K562 (cell line): ENCODE data around the gene ANKRD44. TPM values are rescaled to one million over a fixed set of nuclear protein-coding genes. Genes with fewer than 3 reads are reported as not detected.

Experiments
- ATAC-seq: fragments of 200-7000 bp; cut with Tn5 transposase; 3 replicates; pipeline ENCODE4 v1.9.1; 2020; ENCODE audit warnings: moderate library complexity
- BruUV-seq: library from RNA; stranded (reverse); fragments of 400-500 nt; replicated peaks from 2 replicates; lab custom pipeline; 2021; lab: Mats Ljungman, UMichigan
- CTCF ChIA-PET: fragments of 300-600 bp; formaldehyde crosslinking; extraction: SDS; loops from one replicate; lab custom pipeline; 2021; ENCODE audit warnings: low intra/inter-chr PET ratio; lab: Yijun Ruan, JAX
- POLR2A ChIA-PET: fragments of 300-600, 350-650 bp; sonication (Branson Sonifier 250); formaldehyde crosslinking; extraction: SDS; loops from one replicate; lab custom pipeline; 2021; ENCODE audit warnings: antibody characterized with exemption, inconsistent platforms; lab: Yijun Ruan, JAX
- DNase-seq, 4 experiments: peaks; one replicate each; pipeline versions ENCODE4 v3.0.0 to v3.0.0-alpha.2; 2011 to 2018; ENCODE audit warnings: low spot score in 3 of 4, mixed read lengths in 3 of 4; ENCODE audit errors: extremely low read depth in 1 of 4
- FAIRE-seq: peaks from 2 replicates; lab custom pipeline; 2011; peaks lifted over from hg19 to GRCh38; lab: Jason Lieb, UNC
- H2AFZ ChIP-seq: 2 replicates; pipeline ENCODE4 v1.6.0; 2011; ENCODE audit warnings: low read depth, low read length, control low read depth, inconsistent platforms
- H3K27ac ChIP-seq: fragments of 200-600 bp; 3 replicates; pipeline ENCODE4 v1.8.0; 2011; ENCODE audit warnings: low read depth, mild to moderate bottlenecking, control low read depth, inconsistent platforms, low read length, moderate library complexity, mixed read lengths; ENCODE audit errors: extremely low read depth
- H3K27me3 ChIP-seq, 2 experiments: fragments of 300-600 bp in 1 of 2; 2 replicates in 1 of 2; 3 replicates in 1 of 2; pipeline versions ENCODE4 v1.6.0 to v1.8.0; 2011; ENCODE audit warnings: inconsistent platforms in 2 of 2, low read length in 2 of 2, mild to moderate bottlenecking in 1 of 2, mixed read lengths in 1 of 2, moderate library complexity in 1 of 2; ENCODE audit not compliant: control insufficient read depth in 2 of 2, insufficient read depth in 2 of 2
- H3K36me3 ChIP-seq: fragments of 300-600 bp; 3 replicates; pipeline ENCODE4 v1.8.0; 2011; ENCODE audit warnings: mild to moderate bottlenecking, low read length, inconsistent platforms; ENCODE audit not compliant: control insufficient read depth, insufficient read depth
- H3K4me1 ChIP-seq, 2 experiments: fragments of 200-600 bp in 1 of 2; replicated peaks in 1 of 2; 2 replicates in 1 of 2; 3 replicates in 1 of 2; pipeline versions ENCODE4 v1.5.1 to v1.8.0; 2011; ENCODE audit warnings: inconsistent platforms in 2 of 2, low read length in 2 of 2, mild to moderate bottlenecking in 1 of 2, mixed read lengths in 1 of 2, moderate library complexity in 1 of 2; ENCODE audit not compliant: control insufficient read depth in 2 of 2, insufficient read depth in 2 of 2
- H3K4me2 ChIP-seq: 2 replicates; pipeline ENCODE4 v1.6.1; 2011; ENCODE audit warnings: low read length, control low read depth, inconsistent platforms, mixed read lengths; ENCODE audit not compliant: insufficient read depth
- H3K4me3 ChIP-seq: fragments of 200-600 bp; sonication (generic), shearing (Covaris generic); 2 replicates; pipeline ENCODE4 v1.5.1; 2016; ENCODE audit warnings: control low read depth, inconsistent platforms
- H3K79me2 ChIP-seq: fragments of 200-600 bp; 3 replicates; pipeline ENCODE4 v1.8.0; 2011; ENCODE audit warnings: low read length, inconsistent platforms; ENCODE audit not compliant: control insufficient read depth, insufficient read depth
- H3K9ac ChIP-seq, 2 experiments: 2 replicates each; pipeline versions ENCODE4 v1.6.0 to v1.6.1; 2011; ENCODE audit warnings: low read depth in 2 of 2, low read length in 2 of 2, control low read depth in 1 of 2, inconsistent platforms in 1 of 2, mild to moderate bottlenecking in 1 of 2, mixed read lengths in 1 of 2; ENCODE audit not compliant: insufficient read depth in 1 of 2
- H3K9me1 ChIP-seq: one replicate; pipeline ENCODE4 v1.6.0; 2011; ENCODE audit warnings: inconsistent platforms, mild to moderate bottlenecking, low read length, moderate library complexity; ENCODE audit not compliant: control insufficient read depth, insufficient read depth
- H3K9me3 ChIP-seq: replicated peaks from 2 replicates; pipeline ENCODE4 v1.5.1; 2011; ENCODE audit warnings: low read depth, low read length, inconsistent platforms; ENCODE audit not compliant: control insufficient read depth, insufficient read depth
- H4K20me1 ChIP-seq: replicated peaks from 2 replicates; pipeline ENCODE4 v1.6.1; 2011; ENCODE audit warnings: low read length, inconsistent platforms, mixed read lengths; ENCODE audit not compliant: control insufficient read depth, insufficient read depth
- CREM ChIP-seq: IDR thresholded peaks from 2 replicates; pipeline ENCODE4 v1.6.1; 2014; ENCODE audit warnings: antibody characterized with exemption, low read depth
- DNMT1 ChIP-seq: fragments of 450-650 bp; IDR thresholded peaks from 2 replicates; pipeline ENCODE4 v1.6.1; 2016; ENCODE audit warnings: antibody characterized with exemption, mild to moderate bottlenecking
- E2F8 ChIP-seq: fragments of 450-650 bp; IDR thresholded peaks from 2 replicates; pipeline ENCODE4 v1.7.1; 2018; ENCODE audit warnings: mild to moderate bottlenecking, low read depth; ENCODE audit not compliant: partially characterized antibody
- GATA2 ChIP-seq: sonication (generic); formaldehyde crosslinking; IDR thresholded peaks from 2 replicates; pipeline ENCODE4 v1.4.0; 2020; ENCODE audit warnings: mild to moderate bottlenecking, missing genetic modification reagents
- HMG20A ChIP-seq: fragments of 450-650 bp; formaldehyde crosslinking; conservative IDR thresholded peaks from 2 replicates; pipeline ENCODE4 v1.4.0; 2020; ENCODE audit warnings: mild to moderate bottlenecking, mixed read lengths
- HOXB6 ChIP-seq: fragments of 250-450 bp; sonication (Bioruptor Pico); IDR thresholded peaks from 2 replicates; pipeline ENCODE4 v1.5.1; 2022; ENCODE audit warnings: mild to moderate bottlenecking, borderline replicate concordance
- ILF3 ChIP-seq: fragments of 450-650 bp; IDR thresholded peaks from 2 replicates; pipeline ENCODE4 v1.6.1; 2018; ENCODE audit warnings: antibody characterized with exemption, mild to moderate bottlenecking, moderate library complexity, borderline replicate concordance
- KAT2B ChIP-seq: IDR thresholded peaks from one replicate; pipeline ENCODE4 v1.6.1; 2012; ENCODE audit warnings: low read depth, mild to moderate bottlenecking, control low read depth, inconsistent platforms, low read length, moderate library complexity
- MEIS2 ChIP-seq: fragments of 450-650 bp; IDR thresholded peaks from 2 replicates; pipeline ENCODE4 v1.6.1; 2014; ENCODE audit warnings: mild to moderate bottlenecking; ENCODE audit not compliant: partially characterized antibody
- PCBP1 ChIP-seq: fragments of 200-400 bp; formaldehyde crosslinking; IDR thresholded peaks from 2 replicates; pipeline ENCODE4 v1.6.1; 2018; ENCODE audit warnings: mild to moderate bottlenecking, low read depth, low read length; ENCODE audit not compliant: poor library complexity, severe bottlenecking
- TAL1 ChIP-seq: fragments of 450-650 bp; IDR thresholded peaks from 2 replicates; pipeline ENCODE4 v1.6.1; 2016; ENCODE audit warnings: mild to moderate bottlenecking
- ZNF165 ChIP-seq: fragments of 250-450 bp; sonication (Bioruptor Pico); IDR thresholded peaks from 2 replicates; pipeline ENCODE4 v1.4.0; 2020; ENCODE audit warnings: borderline replicate concordance
- ZNF282 ChIP-seq: sonication (generic); formaldehyde crosslinking; IDR thresholded peaks from 2 replicates; pipeline ENCODE4 v1.8.1; 2023; ENCODE audit warnings: missing genetic modification reagents
- ZNF311 ChIP-seq: fragments of 250-450 bp; sonication (Bioruptor Pico); IDR thresholded peaks from 2 replicates; pipeline ENCODE4 v1.4.0; 2020; ENCODE audit warnings: mild to moderate bottlenecking, moderate library complexity
- WGBS: fragments of 100-300 bp; shearing (Covaris generic); methylation state at CpG from one replicate; pipeline ENCODE4 v1.1.6; 2016; ENCODE audit warnings: low coverage, mixed read lengths; ENCODE audit not compliant: insufficient coverage; ENCODE audit errors: missing lambda C conversion rate; 5-methylcytosine and 5-hydroxymethylcytosine counted together
- in situ Hi-C: fragments of 300-500 bp; cut with MboI; formaldehyde crosslinking; loops from 4 replicates; pipeline ENCODE4 v1.15.0; 2018; ENCODE audit warnings: inconsistent platforms, mixed read lengths
- intact Hi-C: fragments of 100-400 bp; cut with micrococcal nuclease; formaldehyde crosslinking; loops from 2 replicates; pipeline ENCODE4 v1.14.2; 2022
- polyA plus RNA-seq, 8 experiments: library from polyadenylated mRNA; depleted of rRNA in 4 of 8; stranded (reverse) in 5 of 8; unstranded in 3 of 8; fragments of >200 nt; fragmentation: Nextera tagmentation in 2 of 8; fragmentation: Illumina TruSeq in 1 of 8; extraction: Ambion mirVana in 2 of 8; extraction: Trizol in 1 of 8; gene quantifications; 2 replicates each; pipeline versions ENCODE4 v1.2.1 to v1.2.3, GENCODE V29; 2011 to 2014; ENCODE audit warnings: inconsistent platforms in 1 of 8, missing spikeins in 1 of 8
- total RNA-seq, 7 experiments: library from RNA; depleted of rRNA in 6 of 7; stranded (reverse); fragments of >200 nt in 6 of 7; fragmentation: Illumina TruSeq in 2 of 7; extraction: Trizol in 2 of 7; gene quantifications; 2 replicates each; pipeline versions ENCODE4 v1.2.1 to v1.2.3, GENCODE V29; 2011 to 2021; ENCODE audit warnings: low replicate concordance in 1 of 7

Gene ANKRD44
- total and polyA plus RNA-seq, 9 of the 15 experiments (the other 6 are each of a cell fraction or from before 2014, with no cell fraction given) = 0.03 to 0.64 (median 0.07) TPM; not detected in 3

GRCh38 chr2:196967116-196967515 is 343.5 kb downstream of the ANKRD44 start (continued):
- TF ChIP-seq E2F8 (no peak), ILF3 (no peak)

GRCh38 chr2:196966061-196966460 is 344.5 kb downstream of the ANKRD44 start:
- CTCF ChIA-PET = no interaction called here
- no peak overlapping the region for H3K4me2 ChIP-seq
- no TSS peak for BruUV-seq
- H3K27me3 ChIP-seq = no peaks in the 10 kb centered on the region
- ATAC-seq (no peak), DNase-seq (no peak), FAIRE-seq (no peak)
- TF ChIP-seq MEIS2 (no peak), KAT2B (no peak), CREM (no peak), ZNF311 (no peak), ZNF165 (CRISPR knock-in tag) (no peak), HOXB6 (no peak), TAL1 (no peak), GATA2 (CRISPR knock-in tag) (no peak), ZNF282 (CRISPR knock-in tag) (no peak), DNMT1 (no peak), HMG20A (CRISPR knock-in tag) (no peak), PCBP1 (no peak)
- no peaks in the 10 kb centered on the region for H3K9me1 ChIP-seq
- POLR2A ChIA-PET = interaction anchor here (1.4 kb wide), 1 partner anchor 13 kb away, joined by 5 read pairs; no protein-coding TSS in a partner anchor
- no peaks in the 10 kb centered on the region for H3K9me3 ChIP-seq
- H3K27ac ChIP-seq = no peak overlapping the region
- no peaks in the 10 kb centered on the region for H3K79me2 ChIP-seq
- intact Hi-C loops (no loop called here), in situ Hi-C loops (no loop called here)
- no peaks in the 10 kb centered on the region for H4K20me1 ChIP-seq
- 0% methylated on average over 3 of the region's 3 CpGs for WGBS
- H3K4me3 ChIP-seq = no peak overlapping the region
- no peaks in the 10 kb centered on the region for H3K4me1 ChIP-seq
- H2AFZ ChIP-seq = no peak overlapping the region
- no peaks in the 10 kb centered on the region for H3K36me3 ChIP-seq
- H3K9ac ChIP-seq = no peak overlapping the region
